Calu3 (cell line): ENCODE measurements around the gene PFKFB3. TPM values are rescaled to one million over a fixed set of nuclear protein-coding genes. Genes with fewer than 3 reads are reported as not detected.

Experiments
- BruUV-seq: library from RNA; stranded (reverse); fragments of 400-500 nt; replicated peaks from 2 replicates; lab custom pipeline; 2021; lab: Mats Ljungman, UMichigan
- CTCF ChIA-PET: fragments of 300-600 bp; sonication (Branson Sonifier 250); formaldehyde crosslinking; loops from one replicate; lab custom pipeline; 2022; ENCODE audit warnings: antibody characterized with exemption; lab: Charles Lee
- DNase-seq: peaks from one replicate; pipeline ENCODE4 v3.0.0; 2022
- H3K27ac Mint-ChIP-seq: one replicate; pipeline ENCODE4 v1.8.0; 2022; ENCODE audit warnings: mixed read lengths; ENCODE audit not compliant: unreplicated experiment
- H3K27me3 Mint-ChIP-seq: one replicate; pipeline ENCODE4 v1.8.0; 2022; ENCODE audit warnings: mixed read lengths; ENCODE audit not compliant: unreplicated experiment
- H3K36me3 Mint-ChIP-seq: one replicate; pipeline ENCODE4 v1.8.0; 2022; ENCODE audit warnings: mild to moderate bottlenecking, moderate library complexity, mixed read lengths; ENCODE audit not compliant: insufficient read depth, unreplicated experiment
- H3K4me1 Mint-ChIP-seq: one replicate; pipeline ENCODE4 v1.8.0; 2022; ENCODE audit warnings: mild to moderate bottlenecking, low read depth, mixed read lengths; ENCODE audit not compliant: unreplicated experiment
- H3K4me3 Mint-ChIP-seq: one replicate; pipeline ENCODE4 v1.8.0; 2022; ENCODE audit warnings: mild to moderate bottlenecking, low read depth, moderate library complexity, mixed read lengths; ENCODE audit not compliant: unreplicated experiment
- H3K9me3 Mint-ChIP-seq: one replicate; pipeline ENCODE4 v1.8.0; 2022; ENCODE audit warnings: low read depth, mixed read lengths; ENCODE audit not compliant: unreplicated experiment
- intact Hi-C: fragments of 100-400 bp; cut with micrococcal nuclease; formaldehyde crosslinking; loops from one replicate; pipeline ENCODE4 v1.10.0; 2022; ENCODE audit not compliant: unreplicated experiment
- total RNA-seq: library from RNA; stranded (reverse); gene quantifications from 2 replicates; pipeline ENCODE4 v1.2.3, GENCODE V29; 2022
- TF ChIP-seq, protein P1 (sequence below): fragments of 200-600 bp; IDR thresholded peaks from one replicate; pipeline ENCODE4 v1.8.0; 2022; ENCODE audit warnings: antibody characterized with exemption; ENCODE audit not compliant: unreplicated experiment

Gene PFKFB3
- total RNA-seq, 1 experiment from 2014 or later, result 293 TPM

GRCh38 chr10:6171881-6172695, 30.6 kb upstream of the PFKFB3 start:
- intact Hi-C loops, result no loop called here
- Mint-ChIP-seq H3K36me3 (peaks cover 21% of the 10 kb centered on the region), H3K27ac (no peak overlapping the region), H3K27me3 (no peaks in the 10 kb centered on the region), H3K4me3 (no peak overlapping the region), H3K4me1 (peaks cover 17% of the 10 kb centered on the region), H3K9me3 (no peaks in the 10 kb centered on the region)
- BruUV-seq, result no TSS peak
- CTCF ChIA-PET, result no interaction called here
- DNase-seq, result no peak
- TF ChIP-seq, protein P1, sequence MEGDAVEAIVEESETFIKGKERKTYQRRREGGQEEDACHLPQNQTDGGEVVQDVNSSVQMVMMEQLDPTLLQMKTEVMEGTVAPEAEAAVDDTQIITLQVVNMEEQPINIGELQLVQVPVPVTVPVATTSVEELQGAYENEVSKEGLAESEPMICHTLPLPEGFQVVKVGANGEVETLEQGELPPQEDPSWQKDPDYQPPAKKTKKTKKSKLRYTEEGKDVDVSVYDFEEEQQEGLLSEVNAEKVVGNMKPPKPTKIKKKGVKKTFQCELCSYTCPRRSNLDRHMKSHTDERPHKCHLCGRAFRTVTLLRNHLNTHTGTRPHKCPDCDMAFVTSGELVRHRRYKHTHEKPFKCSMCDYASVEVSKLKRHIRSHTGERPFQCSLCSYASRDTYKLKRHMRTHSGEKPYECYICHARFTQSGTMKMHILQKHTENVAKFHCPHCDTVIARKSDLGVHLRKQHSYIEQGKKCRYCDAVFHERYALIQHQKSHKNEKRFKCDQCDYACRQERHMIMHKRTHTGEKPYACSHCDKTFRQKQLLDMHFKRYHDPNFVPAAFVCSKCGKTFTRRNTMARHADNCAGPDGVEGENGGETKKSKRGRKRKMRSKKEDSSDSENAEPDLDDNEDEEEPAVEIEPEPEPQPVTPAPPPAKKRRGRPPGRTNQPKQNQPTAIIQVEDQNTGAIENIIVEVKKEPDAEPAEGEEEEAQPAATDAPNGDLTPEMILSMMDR, result no peak

DNA sequence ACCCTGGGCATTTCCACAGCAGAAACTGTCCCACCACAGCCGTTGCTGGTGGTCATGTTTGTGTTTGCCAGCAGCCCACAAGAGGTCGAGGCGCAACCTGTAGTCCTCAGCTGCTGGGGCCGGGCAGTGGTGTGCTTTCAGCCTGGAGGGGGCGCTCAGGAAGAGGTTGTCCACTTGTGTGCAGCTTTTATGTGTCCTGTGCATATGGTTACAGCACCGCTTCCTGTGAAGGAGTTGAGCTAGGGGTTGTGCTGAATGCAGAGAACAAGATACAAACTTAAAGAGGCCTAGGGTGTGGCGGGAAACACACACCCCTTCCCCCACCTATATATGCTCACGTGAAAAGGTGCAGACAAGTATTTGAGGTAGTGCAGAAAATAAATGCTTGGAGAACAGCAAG, 29.5 kb upstream of the PFKFB3 start:
- intact Hi-C loops, result no loop called here
- H3K4me1 Mint-ChIP-seq, result peaks cover 17% of the 10 kb centered on the region
- no TSS peak for BruUV-seq
- CTCF ChIA-PET, result interaction anchor here (0.7 kb wide), 1 partner anchor 233 kb away, joined by 3 read pairs; no protein-coding TSS in a partner anchor
- peak overlapping the region; percentile 9 for H3K27ac Mint-ChIP-seq
- H3K36me3 Mint-ChIP-seq, result peaks cover 17% of the 10 kb centered on the region
- DNase-seq, result no peak
- TF ChIP-seq, protein P1, result peak; percentile 30
- H3K4me3 Mint-ChIP-seq, result no peak overlapping the region
- H3K9me3 Mint-ChIP-seq, result no peaks in the 10 kb centered on the region
- no peaks in the 10 kb centered on the region for H3K27me3 Mint-ChIP-seq

- no peak for DNase-seq
- CTCF ChIA-PET, result no interaction called here
- peaks cover 17% of the 10 kb centered on the region for H3K4me1 Mint-ChIP-seq
- H3K27ac Mint-ChIP-seq, result no peak overlapping the region
- TF ChIP-seq, protein P1, result no peak
- no peak overlapping the region for H3K4me3 Mint-ChIP-seq
- no TSS peak for BruUV-seq
- H3K36me3 Mint-ChIP-seq, result peaks cover 24% of the 10 kb centered on the region
- no peaks in the 10 kb centered on the region for H3K9me3 Mint-ChIP-seq
- intact Hi-C loops, result no loop called here
- no peaks in the 10 kb centered on the region for H3K27me3 Mint-ChIP-seq
Observed at GRCh38 chr10:6174201-6174874, 28.4 kb upstream of the PFKFB3 start.

- TF ChIP-seq, protein P1, result no peak
- BruUV-seq, result no TSS peak
- Mint-ChIP-seq H3K4me1 (peaks cover 12% of the 10 kb centered on the region), H3K27ac (no peak overlapping the region), H3K4me3 (no peak overlapping the region), H3K9me3 (no peaks in the 10 kb centered on the region), H3K36me3 (peaks cover 23% of the 10 kb centered on the region), H3K27me3 (no peaks in the 10 kb centered on the region)
- no peak for DNase-seq
- CTCF ChIA-PET, result no interaction called here
- intact Hi-C loops, result no loop called here
Observed at GRCh38 chr10:6175329-6176055, 27.2 kb upstream of the PFKFB3 start.
